GM18505 (cell line): ENCODE measurements around the gene NARS2.
A peak's percentile ranks its signal among the peaks of the same experiment; 100 is the strongest.

Experiments
- ATAC-seq: cut with Tn5 transposase; IDR thresholded peaks from one replicate; pipeline ENCODE4 v1.9.1; 2021; ENCODE audit not compliant: unreplicated experiment
- POLR2A ChIP-seq: IDR thresholded peaks from 4 replicates; pipeline ENCODE4 v1.6.1; 2011; ENCODE audit warnings: borderline replicate concordance; ENCODE audit not compliant: insufficient read depth, insufficient read length; ENCODE audit errors: extremely low read depth

NARS2 gene

GRCh38 chr11:78417888-78418583, 156.6 kb downstream of the NARS2 start:
- ATAC-seq: no peak
- peak; percentile 71 for TF ChIP-seq POLR2A

- peak; percentile 66 for ATAC-seq
- TF ChIP-seq POLR2A: no peak
Measured at GRCh38 chr11:78417175-78417887, 157.3 kb downstream of the NARS2 start, which contains the start of gene GAB2. TSS of gene GAB2 (minus strand) at chr11:78417820. CDS start at chr11:78417720, 100 bp downstream.

GRCh38 chr11:78416285-78417174, 158.1 kb downstream of the NARS2 start:
- TF ChIP-seq POLR2A: peak; percentile 54

GRCh38 chr11:78415338-78415737, 159.3 kb downstream of the NARS2 start:
- ATAC-seq: no peak
- TF ChIP-seq POLR2A: no peak

More at GRCh38 chr11:78416285-78417174, 158.1 kb downstream of the NARS2 start:
- ATAC-seq: peak; percentile 44

DNA sequence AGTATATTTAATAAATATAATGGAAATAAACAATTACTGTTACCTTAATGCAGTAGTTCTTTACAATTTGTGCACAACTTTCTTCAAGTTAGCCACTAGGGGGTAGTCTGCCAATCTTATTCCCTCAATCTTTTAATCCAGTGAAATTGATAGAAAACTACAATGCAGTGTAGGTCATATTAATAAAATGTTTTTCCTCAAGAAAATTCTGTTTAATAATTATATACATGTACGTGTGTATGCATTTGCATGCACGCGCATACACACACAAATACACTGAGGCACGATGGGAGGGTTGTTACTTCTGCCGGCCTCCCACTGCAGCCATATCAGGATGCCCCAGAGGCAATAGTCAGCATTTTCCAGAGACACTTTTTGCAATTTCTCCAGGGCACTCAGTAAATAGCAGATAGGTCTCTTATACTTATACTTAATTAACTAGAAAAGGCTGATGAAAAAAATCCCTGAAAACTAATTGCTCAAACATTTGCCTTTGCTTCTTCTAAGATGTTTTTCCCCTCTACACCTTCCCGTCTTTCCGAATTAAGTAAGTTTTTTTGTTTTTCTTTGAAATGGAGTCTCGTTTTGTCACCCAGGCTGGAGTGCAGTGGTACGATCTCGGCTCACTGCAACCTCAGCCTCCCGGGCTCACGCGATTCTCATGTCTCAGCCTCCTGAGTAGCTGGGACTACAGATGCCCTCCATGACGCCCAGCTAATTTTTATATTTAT, 160.2 kb downstream of the NARS2 start:
- ATAC-seq: no peak
- TF ChIP-seq POLR2A: no peak

DNA sequence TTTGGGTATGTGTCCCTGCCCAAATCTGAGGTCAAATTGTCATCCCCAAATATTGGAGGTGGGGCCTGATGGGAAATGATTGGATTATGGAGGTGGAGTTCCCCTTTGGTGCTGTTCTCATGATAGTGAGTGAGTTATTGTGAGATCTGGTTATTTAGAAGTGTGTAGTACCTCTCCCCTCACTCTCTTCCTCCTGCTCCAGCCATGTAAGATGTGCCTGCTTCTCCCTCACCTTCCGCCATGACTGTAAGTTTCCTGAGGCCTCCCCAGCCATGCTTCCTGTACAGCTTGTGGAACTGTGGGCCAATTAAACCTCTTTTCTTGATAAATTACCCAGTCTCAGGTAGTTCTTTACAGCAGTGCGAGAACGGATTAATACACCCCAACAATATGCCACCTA, 166.0 kb downstream of the NARS2 start:
- ATAC-seq: no peak
- no peak for TF ChIP-seq POLR2A

- no peak for TF ChIP-seq POLR2A
- no peak for ATAC-seq
Measured at GRCh38 chr11:78406568-78407196, 168.0 kb downstream of the NARS2 start.

DNA sequence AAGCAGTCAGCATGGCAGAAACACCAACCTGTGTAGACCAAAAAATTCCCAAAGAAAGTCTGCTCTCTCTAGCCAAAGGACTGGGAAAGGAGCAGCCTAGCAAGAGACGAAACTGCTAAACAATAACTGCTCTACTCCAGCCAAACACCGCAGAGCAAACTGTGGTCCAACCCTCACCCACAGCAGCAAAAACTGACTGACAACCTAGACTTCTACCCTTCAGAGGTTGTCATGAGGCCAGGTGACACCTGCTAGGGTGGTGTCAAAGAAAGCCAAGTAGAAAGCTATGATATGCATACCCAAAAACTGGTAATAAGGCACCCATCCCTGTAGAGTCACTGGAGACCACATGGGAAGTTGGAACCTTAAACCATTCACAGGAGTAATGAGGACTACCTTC, 168.9 kb downstream of the NARS2 start:
- TF ChIP-seq POLR2A: no peak
- no peak for ATAC-seq

DNA sequence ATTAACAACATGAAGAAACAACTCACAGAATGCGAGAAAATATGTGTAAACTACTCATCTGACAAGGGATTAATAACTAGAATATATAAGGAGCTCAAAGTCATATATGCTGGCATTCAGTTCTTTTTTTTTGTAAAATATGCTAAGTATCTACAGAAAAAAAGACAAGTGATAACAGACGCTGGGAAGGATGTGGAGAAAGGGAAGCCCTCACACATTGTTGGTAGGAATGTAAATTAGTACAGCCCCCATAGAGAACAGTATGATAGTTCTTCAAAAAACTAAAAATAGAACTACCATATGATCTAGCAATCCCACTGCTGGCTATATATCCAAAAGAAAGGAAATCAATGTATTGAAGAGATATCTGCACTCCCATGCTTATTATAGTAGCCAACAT, 170.9 kb downstream of the NARS2 start:
- ATAC-seq: no peak
- no peak for TF ChIP-seq POLR2A

GRCh38 chr11:78402847-78403246, 171.8 kb downstream of the NARS2 start:
- no peak for TF ChIP-seq POLR2A
- ATAC-seq: no peak

DNA sequence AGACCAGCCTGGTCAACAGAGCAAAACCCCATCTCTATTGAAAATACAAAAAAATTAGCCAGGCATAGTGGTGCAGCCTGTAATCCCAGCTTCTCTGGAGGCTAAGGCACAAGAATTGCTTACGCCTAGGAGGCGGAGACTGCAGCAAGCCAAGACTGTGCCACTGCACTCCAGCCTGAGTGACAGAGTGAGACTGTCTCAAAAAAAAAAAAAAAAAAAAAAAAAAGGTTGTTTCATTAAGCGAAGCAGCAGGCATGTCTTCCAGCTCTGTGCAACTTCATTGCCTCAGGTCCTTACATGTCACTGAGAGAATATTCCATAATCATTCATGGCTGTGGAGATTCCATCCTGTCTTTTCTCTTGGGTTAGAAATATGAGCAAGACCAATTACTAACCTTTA, 174.0 kb downstream of the NARS2 start:
- no peak for TF ChIP-seq POLR2A
- no peak for ATAC-seq

- ATAC-seq: no peak
- no peak for TF ChIP-seq POLR2A
Measured at GRCh38 chr11:78400116-78400515, 174.5 kb downstream of the NARS2 start.

GRCh38 chr11:78399136-78399535, 175.5 kb downstream of the NARS2 start:
- no peak for ATAC-seq
- no peak for TF ChIP-seq POLR2A

DNA sequence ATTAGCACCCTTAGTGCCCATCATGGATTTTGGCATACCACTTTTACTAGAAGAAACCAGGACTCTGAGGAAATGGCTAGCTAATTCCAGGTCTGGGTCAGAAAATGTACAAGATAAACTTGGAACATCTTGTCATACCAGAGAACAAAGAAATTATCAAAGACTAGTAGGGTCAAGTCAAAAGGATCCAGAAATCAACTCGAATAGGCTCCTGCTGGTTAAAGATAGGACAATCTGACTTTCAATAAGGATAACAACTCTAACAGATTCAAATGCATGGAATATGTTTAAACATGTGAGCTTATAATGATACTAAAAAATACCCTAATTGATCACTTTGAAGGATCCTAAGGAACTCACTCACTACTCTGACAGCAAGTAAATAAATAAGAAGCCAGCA, 175.9 kb downstream of the NARS2 start:
- no peak for ATAC-seq
- no peak for TF ChIP-seq POLR2A
